Measurements from ENCODE around the gene SP6. TPM values are rescaled to one million over a fixed set of nuclear protein-coding genes. Genes with fewer than 3 reads are reported as not detected.

Gene SP6
- total and polyA plus RNA-seq, 2 of the 8 experiments (the other 6 are each of a cell fraction or from before 2014, with no cell fraction given): 1.2 to 1.5 TPM

GRCh38 chr17:47879776-47880454 is 29.0 kb upstream of the SP6 start:
- CTCF ChIA-PET (ENCODE audit: partially characterized antibody): interaction anchor here (0.6 to 18.8 kb wide), 5 partner anchors 10 to 200 kb away, joined by 3 to 1206 read pairs (median 4); partner anchors contain the start of genes SCRN2 and SP6
- H3K27ac ChIP-seq (ENCODE audit: low read depth, low read length): no peak overlapping the region
- no peak for TF ChIP-seq RXRA (IDR thresholded peaks at IDR 0.05; ENCODE audit: insufficient read depth, low read depth, low read length)
- no peak for TF ChIP-seq HDAC6 (IDR thresholded peaks at IDR 0.05; ENCODE audit: low read depth, low read length)
- TF ChIP-seq FOSL1 (IDR thresholded peaks at IDR 0.05; ENCODE audit: insufficient read depth, low read depth, low read length): no peak
- TF ChIP-seq CBX8 (IDR thresholded peaks at IDR 0.05; ENCODE audit: borderline replicate concordance, low read depth, low read length): no peak
- no peak for TF ChIP-seq ZNF274 (IDR thresholded peaks at IDR 0.05; ENCODE audit: borderline replicate concordance, extremely low read depth, low read length)
- TF ChIP-seq, protein P1, sequence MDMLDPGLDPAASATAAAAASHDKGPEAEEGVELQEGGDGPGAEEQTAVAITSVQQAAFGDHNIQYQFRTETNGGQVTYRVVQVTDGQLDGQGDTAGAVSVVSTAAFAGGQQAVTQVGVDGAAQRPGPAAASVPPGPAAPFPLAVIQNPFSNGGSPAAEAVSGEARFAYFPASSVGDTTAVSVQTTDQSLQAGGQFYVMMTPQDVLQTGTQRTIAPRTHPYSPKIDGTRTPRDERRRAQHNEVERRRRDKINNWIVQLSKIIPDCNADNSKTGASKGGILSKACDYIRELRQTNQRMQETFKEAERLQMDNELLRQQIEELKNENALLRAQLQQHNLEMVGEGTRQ (IDR thresholded peaks at IDR 0.05; ENCODE audit: low read length): no peak
- no peak for TF ChIP-seq EP300 (IDR thresholded peaks at IDR 0.05; ENCODE audit: borderline replicate concordance in 1 of 2, low read depth in 2 of 2, low read length in 2 of 2)
- no peak for TF ChIP-seq SP1 (IDR thresholded peaks at IDR 0.05; ENCODE audit: low read depth, low read length)
- no peak for TF ChIP-seq SIRT6 (IDR thresholded peaks at IDR 0.05; ENCODE audit: low read length)
- no peak for TF ChIP-seq TBP (IDR thresholded peaks at IDR 0.05; ENCODE audit: low read depth, low read length)
- TF ChIP-seq KDM1A (IDR thresholded peaks at IDR 0.05; ENCODE audit: borderline replicate concordance, low read length): no peak
- TF ChIP-seq BACH1 (IDR thresholded peaks at IDR 0.05; ENCODE audit: low read length): no peak

More at GRCh38 chr17:47879776-47880454, 29.0 kb upstream of the SP6 start:
- FAIRE-seq (no peak), DNase-seq (ENCODE audit: low read depth in 1 of 2, low spot score in 2 of 2) (no peak)
- peaks cover 0 to 20% (median 12%) of the 10 kb centered on the region in 4 experiments; a peak in 5 of 7 replicates for H3K4me1 ChIP-seq (replicated peaks in 1 of 4; ENCODE audit: control insufficient read depth in 3 of 4, insufficient read depth in 4 of 4, low read length in 3 of 4)
- H4K5ac ChIP-seq (ENCODE audit: insufficient read length, low read depth, low read length): no peak overlapping the region
- H3K14ac ChIP-seq (ENCODE audit: insufficient read length): no peak overlapping the region
- H3K23me2 ChIP-seq (ENCODE audit: low read depth, low read length): no peaks in the 10 kb centered on the region
- no peaks in the 10 kb centered on the region for H3K9me3 ChIP-seq (ENCODE audit: insufficient read depth in 2 of 2, low read depth in 1 of 2, low read length in 1 of 2)
- no peak overlapping the region for H2BK120ac ChIP-seq (replicated peaks; ENCODE audit: low read depth, low read length)
- no peaks in the 10 kb centered on the region for H3K79me1 ChIP-seq (ENCODE audit: low read depth, low read length)
- no peak overlapping the region for H3K4me3 ChIP-seq (ENCODE audit: extremely low read depth in 1 of 4, insufficient read depth in 2 of 4, low read depth in 3 of 4, low read length in 4 of 4)
- no peak overlapping the region for H2BK12ac ChIP-seq (ENCODE audit: low read depth, low read length)
- H4K91ac ChIP-seq (replicated peaks; ENCODE audit: insufficient read length, low read length): no peak overlapping the region
- H3K36me3 ChIP-seq (ENCODE audit: control insufficient read depth in 2 of 4, insufficient read depth in 4 of 4, low read length in 3 of 4): no peaks in the 10 kb centered on the region
- H3K79me2 ChIP-seq (ENCODE audit: control insufficient read depth in 1 of 2, insufficient read depth in 2 of 2, low read length in 2 of 2): no peaks in the 10 kb centered on the region
- no peak overlapping the region for H2AK5ac ChIP-seq (ENCODE audit: low read depth, low read length)
- POLR2A ChIA-PET (ENCODE audit: partially characterized antibody): interaction anchor here (1.2 to 1.4 kb wide), 3 partner anchors 15 to 37 kb away, joined by 3 to 7 read pairs (median 5); partner anchors contain the start of gene SP6
- H2AFZ ChIP-seq (ENCODE audit: low read length): no peak overlapping the region
- H3K4me2 ChIP-seq (ENCODE audit: insufficient read depth in 1 of 2, low read depth in 2 of 2, low read length in 2 of 2): no peak overlapping the region
- no peaks in the 10 kb centered on the region; a peak in 1 of 7 replicates for H3K27me3 ChIP-seq (replicated peaks in 1 of 4; ENCODE audit: control insufficient read depth in 3 of 4, extremely low read depth in 1 of 4, insufficient read depth in 3 of 4, low read length in 3 of 4)
- H2BK20ac ChIP-seq (ENCODE audit: low read length): no peak overlapping the region
- H3K18ac ChIP-seq (ENCODE audit: extremely low read depth, low read length): no peak overlapping the region
- H3K56ac ChIP-seq (replicated peaks; ENCODE audit: insufficient read length, low read depth, low read length): no peak overlapping the region
- no peak overlapping the region for H3K9ac ChIP-seq (replicated peaks in 1 of 4; ENCODE audit: extremely low read depth in 1 of 4, low read depth in 3 of 4, low read length in 3 of 4)
- no peak overlapping the region for H3K4ac ChIP-seq (replicated peaks; ENCODE audit: insufficient read length, low read depth, low read length)
- no peak overlapping the region for H2BK15ac ChIP-seq (ENCODE audit: low read length)
- no peaks in the 10 kb centered on the region for H4K20me1 ChIP-seq (replicated peaks in 1 of 2; ENCODE audit: control insufficient read depth in 1 of 2, insufficient read depth in 2 of 2, low read length in 2 of 2)
- WGBS, 2 experiments (ENCODE audit: extremely low coverage in 1 of 2, insufficient coverage in 1 of 2, insufficient read length in 1 of 2, insufficient replicate concordance in 2 of 2, low coverage in 1 of 2, low lambda C conversion rate in 2 of 2, missing lambda C conversion rate in 1 of 2): 86% methylated on average over 8 of the region's 8 CpGs; no CpG with 5 or more reads in 1 of the 2 experiments
- no peak overlapping the region for H4K8ac ChIP-seq (ENCODE audit: extremely low read depth, insufficient read depth, low read length)
- no peak overlapping the region for H2BK5ac ChIP-seq (ENCODE audit: low read depth, low read length)
- H3K23ac ChIP-seq (ENCODE audit: insufficient read length): no peak overlapping the region

Data from H1 (cell line).